Esophagus muscularis mucosa (tissue), 4 donors: Measurements from ENCODE around the gene DSTYK. TPM values are rescaled to one million over a fixed set of nuclear protein-coding genes. Genes with fewer than 3 reads are reported as not detected.

ENCODE experiments used
- DNase-seq: peaks from one replicate; pipeline ENCODE4 v3.0.0-alpha.2; 2017; ENCODE audit errors: extremely low spot score
- H3K27ac ChIP-seq, 4 donors: fragments of 200-600 bp; sonication (generic); replicated peaks in 1 of 4; 1 replicate in 3 of 4; 2 replicates in 1 of 4; pipeline ENCODE4 v1.5.1; 2016 to 2019; ENCODE audit warnings: mild to moderate bottlenecking in 1 of 4
- H3K27me3 ChIP-seq, 4 donors: fragments of 200-600 bp; sonication (generic); one replicate each; pipeline versions ENCODE4 v1.5.1 to v1.6.0; 2016 to 2019
- H3K36me3 ChIP-seq, 4 donors: fragments of 200-600 bp; sonication (generic); one replicate each; pipeline ENCODE4 v1.5.1; 2016 to 2019
- H3K4me1 ChIP-seq, 4 donors: fragments of 200-600 bp; sonication (generic); one replicate each; pipeline ENCODE4 v1.5.1; 2016 to 2019
- H3K4me3 ChIP-seq, 4 donors: fragments of 200-600 bp; sonication (generic); 1 replicate in 2 of 4; 2 replicates in 2 of 4; pipeline ENCODE4 v1.5.1; 2016 to 2019; ENCODE audit warnings: mild to moderate bottlenecking in 4 of 4, moderate library complexity in 1 of 4
- H3K9me3 ChIP-seq, 4 donors: fragments of 200-600 bp; sonication (generic); 1 replicate in 3 of 4; 2 replicates in 1 of 4; pipeline ENCODE4 v1.5.1; 2016 to 2019
- CTCF ChIP-seq, 3 experiments: fragments of 200-600 bp in 2 of 3; fragments of 450-650 bp in 1 of 3; sonication (generic) in 2 of 3; IDR thresholded peaks; one replicate each; pipeline ENCODE4 v1.5.1; 2017 to 2019; ENCODE audit warnings: antibody characterized with exemption in 3 of 3, mild to moderate bottlenecking in 2 of 3, moderate library complexity in 1 of 3
- EP300 ChIP-seq: sonication (generic); formaldehyde crosslinking; IDR thresholded peaks from one replicate; pipeline ENCODE4 v1.6.1; 2017; ENCODE audit warnings: antibody characterized with exemption
- POLR2A ChIP-seq: fragments of 450-650 bp; IDR thresholded peaks from one replicate; pipeline ENCODE4 v1.6.1; 2017; ENCODE audit warnings: antibody characterized with exemption, moderate library complexity, mild to moderate bottlenecking, low read depth
- POLR2AphosphoS5 ChIP-seq, 2 donors: sonication (generic); formaldehyde crosslinking; IDR thresholded peaks; one replicate each; pipeline ENCODE4 v1.6.1; 2017; ENCODE audit warnings: antibody characterized with exemption in 2 of 2
- intact Hi-C: fragments of 100-400 bp; cut with DNase I; formaldehyde crosslinking; loops from one replicate; pipeline ENCODE4 v1.15.1; 2023
- total RNA-seq, 4 donors: library from RNA; depleted of rRNA; stranded (reverse); fragments of >200 nt; gene quantifications; one replicate each; pipeline versions ENCODE4 v1.1.0 to v1.2.1, GENCODE V29; 2016

The DSTYK gene
- total RNA-seq, 4 donors from 2014 or later, result 12.0 to 16.1 (median 13.9) TPM

GRCh38 chr1:205098242-205098641, 113.3 kb downstream of the DSTYK start:
- H3K27ac ChIP-seq, result no peak overlapping the region
- DNase-seq, result no peak
- no peak for TF ChIP-seq EP300
- no peak for TF ChIP-seq CTCF (IDR thresholded peaks at IDR 0.05)
- intact Hi-C loops, result no loop called here
- H3K27me3 ChIP-seq, result no peaks in the 10 kb centered on the region
- peaks cover 73 to 99% (median 96%) of the 10 kb centered on the region in 4 donors for H3K36me3 ChIP-seq
- no peak overlapping the region for H3K4me3 ChIP-seq
- no peaks in the 10 kb centered on the region for H3K4me1 ChIP-seq
- H3K9me3 ChIP-seq, result no peaks in the 10 kb centered on the region

DNA sequence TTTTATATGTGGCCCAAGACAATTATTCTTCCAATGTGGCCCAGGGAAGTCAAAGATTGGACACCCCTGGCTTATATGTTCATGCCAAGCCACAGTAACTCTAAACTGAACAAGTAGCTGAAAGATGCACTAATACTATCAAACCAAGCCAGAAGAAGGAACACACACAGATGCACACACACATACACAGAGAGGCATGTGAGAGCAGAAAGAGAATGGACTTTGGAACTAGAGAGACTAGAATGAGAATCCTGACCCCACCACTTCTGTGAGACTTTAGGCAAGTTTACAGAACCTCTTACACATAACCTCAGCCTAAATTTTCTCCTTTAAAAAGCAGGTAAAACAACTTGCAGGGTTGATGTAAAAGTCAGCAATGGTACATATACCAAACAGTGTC, 116.1 kb downstream of the DSTYK start:
- Histone ChIP-seq H3K27me3 (no peaks in the 10 kb centered on the region), H3K9me3 (no peaks in the 10 kb centered on the region), H3K36me3 (peaks cover 68 to 99% (median 94%) of the 10 kb centered on the region in 4 donors), H3K4me1 (no peaks in the 10 kb centered on the region), H3K27ac (no peak overlapping the region), H3K4me3 (no peak overlapping the region)
- intact Hi-C loops, result no loop called here
- no peak for TF ChIP-seq POLR2A
- no peak for TF ChIP-seq EP300
- TF ChIP-seq POLR2AphosphoS5 (IDR thresholded peaks at IDR 0.05), result no peak
- DNase-seq, result no peak

Other genes with a start within 250 kb of the DSTYK start
- 1 to 10 TPM; 1.9 to 6.2 (median 2.9) TPM for gene CNTN2, start 168.5 kb downstream of the DSTYK start, total RNA-seq
- gene TMEM81, start 127.2 kb downstream of the DSTYK start, total RNA-seq, result 1 to 10 TPM in 3 of 4 donors, under 1 TPM in 1; 0.99 to 2.1 (median 1.2) TPM
- gene RBBP5, start 89.7 kb downstream of the DSTYK start, total RNA-seq, result 10 to 100 TPM in 3 of 4 donors, 1 to 10 TPM in 1; 8.6 to 13.3 (median 12.0) TPM
- 1 to 10 TPM; 4.1 to 8.2 (median 5.9) TPM for gene TMCC2, start 16.2 kb upstream of the DSTYK start, total RNA-seq
- gene NUAK2, start 110.0 kb upstream of the DSTYK start, total RNA-seq, result under 1 TPM; 0.42 to 0.86 (median 0.74) TPM
- gene KLHDC8A, start 145.2 kb upstream of the DSTYK start, total RNA-seq, result 1 to 10 TPM in 2 of 4 donors, under 1 TPM in 2; 0.32 to 2.0 (median 1.2) TPM
- not detected for gene LEMD1, start 210.4 kb upstream of the DSTYK start, total RNA-seq
- not detected for gene BLACAT1, start 244.3 kb upstream of the DSTYK start, total RNA-seq